Measurements from ENCODE around the gene PRAMEF11.
"Not testable (repeated sequence)": the region's sequence is repeated elsewhere in the genome, so short reads cannot be mapped to it uniquely, and the experiment has no call there.

GRCh38 chr1:12781488-12781887 is 49.7 kb downstream of the PRAMEF11 start:
- not testable (repeated sequence) for TF ChIP-seq CTCF (IDR thresholded peaks at IDR 0.05; ENCODE audit: low read depth, low read length, missing input control); JUND (IDR thresholded peaks at IDR 0.05); RXRA (IDR thresholded peaks at IDR 0.05); RAD21 (IDR thresholded peaks at IDR 0.05); YY1 (IDR thresholded peaks at IDR 0.05); MAX (IDR thresholded peaks at IDR 0.05); FOXA1 (IDR thresholded peaks at IDR 0.05); SP1 (IDR thresholded peaks at IDR 0.05); ZBTB33 (IDR thresholded peaks at IDR 0.05); GABPA (IDR thresholded peaks at IDR 0.05 in 1 of 2, conservative IDR thresholded peaks at IDR 0.05 in 1 of 2)
- TF ChIP-seq, protein P1, sequence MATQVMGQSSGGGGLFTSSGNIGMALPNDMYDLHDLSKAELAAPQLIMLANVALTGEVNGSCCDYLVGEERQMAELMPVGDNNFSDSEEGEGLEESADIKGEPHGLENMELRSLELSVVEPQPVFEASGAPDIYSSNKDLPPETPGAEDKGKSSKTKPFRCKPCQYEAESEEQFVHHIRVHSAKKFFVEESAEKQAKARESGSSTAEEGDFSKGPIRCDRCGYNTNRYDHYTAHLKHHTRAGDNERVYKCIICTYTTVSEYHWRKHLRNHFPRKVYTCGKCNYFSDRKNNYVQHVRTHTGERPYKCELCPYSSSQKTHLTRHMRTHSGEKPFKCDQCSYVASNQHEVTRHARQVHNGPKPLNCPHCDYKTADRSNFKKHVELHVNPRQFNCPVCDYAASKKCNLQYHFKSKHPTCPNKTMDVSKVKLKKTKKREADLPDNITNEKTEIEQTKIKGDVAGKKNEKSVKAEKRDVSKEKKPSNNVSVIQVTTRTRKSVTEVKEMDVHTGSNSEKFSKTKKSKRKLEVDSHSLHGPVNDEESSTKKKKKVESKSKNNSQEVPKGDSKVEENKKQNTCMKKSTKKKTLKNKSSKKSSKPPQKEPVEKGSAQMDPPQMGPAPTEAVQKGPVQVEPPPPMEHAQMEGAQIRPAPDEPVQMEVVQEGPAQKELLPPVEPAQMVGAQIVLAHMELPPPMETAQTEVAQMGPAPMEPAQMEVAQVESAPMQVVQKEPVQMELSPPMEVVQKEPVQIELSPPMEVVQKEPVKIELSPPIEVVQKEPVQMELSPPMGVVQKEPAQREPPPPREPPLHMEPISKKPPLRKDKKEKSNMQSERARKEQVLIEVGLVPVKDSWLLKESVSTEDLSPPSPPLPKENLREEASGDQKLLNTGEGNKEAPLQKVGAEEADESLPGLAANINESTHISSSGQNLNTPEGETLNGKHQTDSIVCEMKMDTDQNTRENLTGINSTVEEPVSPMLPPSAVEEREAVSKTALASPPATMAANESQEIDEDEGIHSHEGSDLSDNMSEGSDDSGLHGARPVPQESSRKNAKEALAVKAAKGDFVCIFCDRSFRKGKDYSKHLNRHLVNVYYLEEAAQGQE (IDR thresholded peaks at IDR 0.05), result not testable (repeated sequence)

Data from liver (tissue), 3 donors.